Right atrium auricular region (tissue), 2 donors: ENCODE results near the gene PLIN1. TPM values are rescaled to one million over a fixed set of nuclear protein-coding genes. Genes with fewer than 3 reads are reported as not detected.

Experiments
- DNase-seq: peaks from one replicate; pipeline ENCODE4 v3.0.0-alpha.2; 2019; ENCODE audit warnings: low spot score
- H3K27ac ChIP-seq, 2 donors: fragments of 200-600 bp; sonication (generic); 1 replicate in 1 of 2; 2 replicates in 1 of 2; pipeline ENCODE4 v1.5.1; 2016 to 2019
- H3K27me3 ChIP-seq, 2 donors: fragments of 200-600 bp; sonication (generic); one replicate each; pipeline versions ENCODE4 v1.5.1 to v1.6.0; 2017 to 2019
- H3K36me3 ChIP-seq: fragments of 200-600 bp; sonication (generic); one replicate; pipeline ENCODE4 v1.5.1; 2016
- H3K4me1 ChIP-seq, 2 donors: fragments of 200-600 bp; sonication (generic); one replicate each; pipeline versions ENCODE4 v1.5.1 to v1.6.0; 2017 to 2019
- H3K4me3 ChIP-seq, 2 donors: fragments of 200-600 bp; sonication (generic); 1 replicate in 1 of 2; 2 replicates in 1 of 2; pipeline ENCODE4 v1.5.1; 2017 to 2019; ENCODE audit warnings: mild to moderate bottlenecking in 1 of 2, moderate library complexity in 1 of 2
- H3K9me3 ChIP-seq, 2 donors: fragments of 200-600 bp; sonication (generic); one replicate each; pipeline ENCODE4 v1.5.1; 2019
- total RNA-seq, 2 donors: library from RNA; depleted of rRNA; stranded (reverse); fragments of >200 nt; gene quantifications; one replicate each; pipeline ENCODE4 v1.1.0, GENCODE V29; 2016
- TF ChIP-seq, protein P1 (sequence below), 2 donors: fragments of 200-600 bp; sonication (generic); IDR thresholded peaks; one replicate each; pipeline ENCODE4 v1.5.1; 2019; ENCODE audit warnings: antibody characterized with exemption in 2 of 2

Gene PLIN1
- total RNA-seq, 2 donors from 2014 or later: 3.6 to 22.6 TPM

- Histone ChIP-seq H3K4me1 (peaks cover 0 to 4% of the 10 kb centered on the region in 2 donors), H3K36me3 (no peaks in the 10 kb centered on the region), H3K27me3 (no peaks in the 10 kb centered on the region), H3K9me3 (no peaks in the 10 kb centered on the region), H3K4me3 (no peak overlapping the region), H3K27ac (no peak overlapping the region)
- no peak for DNase-seq
- TF ChIP-seq, protein P1, sequence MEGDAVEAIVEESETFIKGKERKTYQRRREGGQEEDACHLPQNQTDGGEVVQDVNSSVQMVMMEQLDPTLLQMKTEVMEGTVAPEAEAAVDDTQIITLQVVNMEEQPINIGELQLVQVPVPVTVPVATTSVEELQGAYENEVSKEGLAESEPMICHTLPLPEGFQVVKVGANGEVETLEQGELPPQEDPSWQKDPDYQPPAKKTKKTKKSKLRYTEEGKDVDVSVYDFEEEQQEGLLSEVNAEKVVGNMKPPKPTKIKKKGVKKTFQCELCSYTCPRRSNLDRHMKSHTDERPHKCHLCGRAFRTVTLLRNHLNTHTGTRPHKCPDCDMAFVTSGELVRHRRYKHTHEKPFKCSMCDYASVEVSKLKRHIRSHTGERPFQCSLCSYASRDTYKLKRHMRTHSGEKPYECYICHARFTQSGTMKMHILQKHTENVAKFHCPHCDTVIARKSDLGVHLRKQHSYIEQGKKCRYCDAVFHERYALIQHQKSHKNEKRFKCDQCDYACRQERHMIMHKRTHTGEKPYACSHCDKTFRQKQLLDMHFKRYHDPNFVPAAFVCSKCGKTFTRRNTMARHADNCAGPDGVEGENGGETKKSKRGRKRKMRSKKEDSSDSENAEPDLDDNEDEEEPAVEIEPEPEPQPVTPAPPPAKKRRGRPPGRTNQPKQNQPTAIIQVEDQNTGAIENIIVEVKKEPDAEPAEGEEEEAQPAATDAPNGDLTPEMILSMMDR (IDR thresholded peaks at IDR 0.05): no peak
These were observed 33.5 kb downstream of the PLIN1 start for GRCh38 chr15:89645680-89646079.

DNA sequence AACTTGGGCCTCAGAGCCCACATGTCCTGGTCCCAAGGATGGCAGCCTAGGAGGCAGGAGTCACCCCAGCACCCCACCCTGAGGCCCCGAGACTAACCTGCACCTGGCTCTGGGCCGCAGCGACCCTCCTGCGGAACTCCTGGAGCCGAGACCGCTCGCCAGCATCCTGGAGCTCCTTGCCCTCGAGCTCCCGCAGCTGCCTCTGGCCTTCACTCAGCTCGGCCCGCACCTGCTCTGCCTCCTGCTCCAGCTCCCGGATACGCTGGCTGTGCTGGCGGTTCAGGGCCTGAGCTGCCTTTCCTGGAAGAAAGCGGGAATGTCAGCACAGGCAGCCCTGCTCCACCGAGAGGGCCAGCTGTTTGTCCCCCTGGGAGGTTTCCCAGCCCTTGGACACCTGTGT is 37.1 kb downstream of the PLIN1 start:
- Histone ChIP-seq H3K4me1 (peaks cover 0 to under 1% of the 10 kb centered on the region in 2 donors), H3K36me3 (no peaks in the 10 kb centered on the region), H3K27ac (no peak overlapping the region), H3K9me3 (no peaks in the 10 kb centered on the region), H3K27me3 (no peaks in the 10 kb centered on the region), H3K4me3 (no peak overlapping the region)
- no peak for DNase-seq
- TF ChIP-seq, protein P1 (IDR thresholded peaks at IDR 0.05): no peak

DNA sequence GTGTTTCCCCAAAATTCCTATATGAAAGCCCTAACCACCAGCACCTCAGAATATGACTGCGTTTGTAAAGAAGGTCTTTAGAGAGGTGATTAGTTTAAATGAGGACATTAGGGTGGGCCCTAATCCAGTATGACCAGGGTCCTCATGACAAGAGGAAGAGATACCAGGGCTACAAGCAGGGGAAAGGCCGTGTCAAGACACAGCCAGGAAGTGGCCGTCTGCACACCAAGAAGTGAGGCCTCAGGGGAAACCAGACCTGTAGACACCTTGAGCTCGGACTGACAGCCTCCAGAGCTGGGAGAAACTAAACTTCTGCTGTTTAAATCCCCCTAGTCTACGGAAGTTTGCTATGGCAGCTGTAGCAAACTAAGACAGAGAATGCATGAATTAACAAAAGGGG is 38.1 kb downstream of the PLIN1 start:
- H3K9me3 ChIP-seq: no peaks in the 10 kb centered on the region
- H3K27me3 ChIP-seq: no peaks in the 10 kb centered on the region
- no peaks in the 10 kb centered on the region for H3K36me3 ChIP-seq
- no peak overlapping the region for H3K27ac ChIP-seq
- DNase-seq: no peak
- TF ChIP-seq, protein P1 (IDR thresholded peaks at IDR 0.05): no peak
- H3K4me1 ChIP-seq: no peaks in the 10 kb centered on the region
- H3K4me3 ChIP-seq: no peak overlapping the region

DNA sequence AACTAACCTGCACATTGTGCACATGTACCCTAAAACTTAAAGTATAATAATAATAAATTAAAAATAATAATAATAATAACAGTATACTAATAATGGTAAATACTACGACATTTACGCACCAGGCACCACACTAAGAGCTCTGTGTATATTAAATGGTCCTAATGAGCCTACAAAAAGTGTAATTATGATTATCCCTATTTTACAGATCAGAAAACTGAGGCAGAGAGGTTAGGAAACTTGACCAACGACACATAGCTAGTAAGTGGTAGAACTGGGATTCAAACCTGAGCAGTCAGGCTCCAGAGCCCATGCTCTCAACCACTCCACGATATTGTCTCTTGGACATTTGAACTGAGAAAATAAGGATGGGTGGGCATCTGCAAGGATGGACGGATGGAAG is 38.9 kb downstream of the PLIN1 start:
- no peak overlapping the region for H3K4me3 ChIP-seq
- TF ChIP-seq, protein P1 (IDR thresholded peaks at IDR 0.05): no peak
- no peaks in the 10 kb centered on the region for H3K4me1 ChIP-seq

GRCh38 chr15:89633585-89633984 is 45.6 kb downstream of the PLIN1 start:
- peak; percentile 54 for DNase-seq
- Histone ChIP-seq H3K36me3 (peaks cover 37% of the 10 kb centered on the region), H3K4me3 (no peak overlapping the region)

More for the DNA sequence above, 38.9 kb downstream of the PLIN1 start:
- no peak overlapping the region for H3K27ac ChIP-seq
- DNase-seq: no peak
- H3K27me3 ChIP-seq: no peaks in the 10 kb centered on the region
- no peaks in the 10 kb centered on the region for H3K9me3 ChIP-seq
- no peaks in the 10 kb centered on the region for H3K36me3 ChIP-seq

More at GRCh38 chr15:89633585-89633984, 45.6 kb downstream of the PLIN1 start:
- H3K9me3 ChIP-seq: no peaks in the 10 kb centered on the region
- TF ChIP-seq, protein P1 (IDR thresholded peaks at IDR 0.05): no peak
- no peak overlapping the region for H3K27ac ChIP-seq
- no peaks in the 10 kb centered on the region for H3K27me3 ChIP-seq
- H3K4me1 ChIP-seq: no peaks in the 10 kb centered on the region
